Tibial artery (tissue), 4 donors: Measurements from ENCODE around the gene GCNT1.

Source experiments
- DNase-seq, 2 donors: peaks; one replicate each; pipeline ENCODE4 v3.0.0-alpha.2; 2019
- H3K27ac ChIP-seq, 2 donors: fragments of 200-600 bp; sonication (generic) in 1 of 2; 1 replicate in 1 of 2; 2 replicates in 1 of 2; pipeline ENCODE4 v1.5.1; 2018 to 2019; ENCODE audit warnings: mild to moderate bottlenecking in 1 of 2
- H3K27me3 ChIP-seq, 2 donors: fragments of 200-600 bp; sonication (generic) in 1 of 2; one replicate each; pipeline versions ENCODE4 v1.5.1 to v1.6.0; 2016 to 2019
- H3K36me3 ChIP-seq, 3 donors: fragments of 200-600 bp; sonication (generic) in 2 of 3; one replicate each; pipeline ENCODE4 v1.5.1; 2016 to 2019; ENCODE audit warnings: mild to moderate bottlenecking in 2 of 3
- H3K4me1 ChIP-seq, 4 donors: fragments of 200-600 bp; sonication (generic) in 2 of 4; 1 replicate in 3 of 4; 2 replicates in 1 of 4; pipeline ENCODE4 v1.5.1; 2016 to 2019
- H3K4me3 ChIP-seq, 2 donors: fragments of 200-600 bp; sonication (generic) in 1 of 2; 1 replicate in 1 of 2; 2 replicates in 1 of 2; pipeline ENCODE4 v1.5.1; 2018 to 2019; ENCODE audit warnings: mild to moderate bottlenecking in 2 of 2
- H3K9me3 ChIP-seq, 3 donors: fragments of 200-600 bp; sonication (generic) in 1 of 3; one replicate each; pipeline ENCODE4 v1.5.1; 2016 to 2019
- CTCF ChIP-seq, 2 experiments: fragments of 200-600 bp in 1 of 2; fragments of 450-650 bp in 1 of 2; IDR thresholded peaks; one replicate each; pipeline ENCODE4 v1.5.1; 2017 to 2019; ENCODE audit warnings: antibody characterized with exemption in 2 of 2, mild to moderate bottlenecking in 1 of 2, moderate library complexity in 1 of 2
- intact Hi-C: fragments of 100-400 bp; cut with DNase I; formaldehyde crosslinking; loops from one replicate; pipeline ENCODE4 v1.15.0; 2023; ENCODE audit warnings: low total_unique reads

Gene GCNT1

GRCh38 chr9:76510446-76510845 is 51.5 kb downstream of the GCNT1 start:
- Histone ChIP-seq H3K4me3 (no peak overlapping the region), H3K27me3 (no peaks in the 10 kb centered on the region), H3K9me3 (no peaks in the 10 kb centered on the region), H3K36me3 (no peaks in the 10 kb centered on the region), H3K27ac (no peak overlapping the region), H3K4me1 (no peaks in the 10 kb centered on the region)
- DNase-seq = no peak
- intact Hi-C loops = no loop called here
- TF ChIP-seq CTCF (IDR thresholded peaks at IDR 0.05) = no peak

- no peak for TF ChIP-seq CTCF (IDR thresholded peaks at IDR 0.05)
- Histone ChIP-seq H3K9me3 (no peaks in the 10 kb centered on the region), H3K27me3 (no peaks in the 10 kb centered on the region), H3K36me3 (no peaks in the 10 kb centered on the region), H3K4me1 (no peaks in the 10 kb centered on the region), H3K4me3 (no peak overlapping the region), H3K27ac (no peak overlapping the region)
- DNase-seq = no peak
- intact Hi-C loops = no loop called here
These were observed 53.8 kb downstream of the GCNT1 start for GRCh38 chr9:76512826-76513225.

- no peak for DNase-seq
- TF ChIP-seq CTCF (IDR thresholded peaks at IDR 0.05) = no peak
- no peaks in the 10 kb centered on the region for H3K36me3 ChIP-seq
- H3K9me3 ChIP-seq = no peaks in the 10 kb centered on the region
- no peaks in the 10 kb centered on the region for H3K4me1 ChIP-seq
- no peak overlapping the region for H3K27ac ChIP-seq
- H3K27me3 ChIP-seq = peaks cover 0 to 3% of the 10 kb centered on the region in 2 donors
- no peak overlapping the region for H3K4me3 ChIP-seq
- intact Hi-C loops = no loop called here
These were observed 57.4 kb downstream of the GCNT1 start for GRCh38 chr9:76516350-76516749.

GRCh38 chr9:76516871-76517270 is 57.9 kb downstream of the GCNT1 start:
- H3K4me1 ChIP-seq = no peaks in the 10 kb centered on the region
- no peaks in the 10 kb centered on the region for H3K9me3 ChIP-seq
- no peak overlapping the region for H3K4me3 ChIP-seq
- H3K36me3 ChIP-seq = no peaks in the 10 kb centered on the region
- TF ChIP-seq CTCF (IDR thresholded peaks at IDR 0.05) = no peak
- H3K27me3 ChIP-seq = peaks cover 0 to 3% of the 10 kb centered on the region in 2 donors
- intact Hi-C loops = no loop called here
- H3K27ac ChIP-seq = no peak overlapping the region
- DNase-seq = no peak

GRCh38 chr9:76519075-76519835 is 60.3 kb downstream of the GCNT1 start:
- DNase-seq = no peak
- no peak overlapping the region for H3K27ac ChIP-seq
- no peaks in the 10 kb centered on the region for H3K4me1 ChIP-seq
- no peaks in the 10 kb centered on the region for H3K36me3 ChIP-seq
- no peaks in the 10 kb centered on the region for H3K9me3 ChIP-seq
- H3K27me3 ChIP-seq = peaks cover 0 to 3% of the 10 kb centered on the region in 2 donors
- no peak for TF ChIP-seq CTCF (IDR thresholded peaks at IDR 0.05)
- H3K4me3 ChIP-seq = no peak overlapping the region
- intact Hi-C loops = no loop called here
